A549 (cell line): ENCODE data around the gene ANKRD11. TPM values are rescaled to one million over a fixed set of nuclear protein-coding genes. Genes with fewer than 3 reads are reported as not detected.
A peak's percentile ranks its signal among the peaks of the same experiment; 100 is the strongest.

Source experiments
- ATAC-seq, 2 experiments: fragments of 200-7000 bp in 1 of 2; fragments of >200 bp in 1 of 2; cut with Nextera tagmentation in 1 of 2; cut with Tn5 transposase in 1 of 2; 3 replicates each; pipeline versions ENCODE4 v1.8.0 to v1.9.1; 2018 to 2020; ENCODE audit warnings: mild to moderate bottlenecking in 1 of 2, moderate library complexity in 1 of 2
- CTCF ChIA-PET: fragments of 300-600 bp; sonication (Branson Sonifier 250); formaldehyde crosslinking; extraction: SDS; loops from one replicate; lab custom pipeline; 2021; ENCODE audit warnings: antibody characterized with exemption, inconsistent platforms; lab: Yijun Ruan, JAX
- POLR2A ChIA-PET: fragments of 350-600 bp; formaldehyde crosslinking; extraction: SDS; loops from one replicate; lab custom pipeline; 2021; ENCODE audit warnings: antibody characterized with exemption, inconsistent platforms; lab: Yijun Ruan, JAX
- DNase-seq, 2 experiments: peaks; one replicate each; pipeline versions ENCODE4 v3.0.0 to v3.0.0-alpha.2; 2011 to 2016; ENCODE audit warnings: low read depth in 1 of 2, low spot score in 1 of 2
- FAIRE-seq: peaks from 2 replicates; lab custom pipeline; 2011; peaks lifted over from hg19 to GRCh38; lab: Jason Lieb, UNC
- H3K27ac ChIP-seq, 2 experiments: fragments of >200 bp; sonication (Bioruptor Twin); formaldehyde crosslinking; 3 replicates each; pipeline ENCODE4 v1.5.1; 2016 to 2017
- H3K4me1 ChIP-seq: fragments of >200 bp; sonication (Bioruptor Twin); formaldehyde crosslinking; 3 replicates; pipeline ENCODE4 v1.6.1; 2016
- H3K4me2 ChIP-seq: fragments of >200 bp; sonication (Bioruptor Twin); formaldehyde crosslinking; 3 replicates; pipeline ENCODE4 v1.6.1; 2016
- H3K4me3 ChIP-seq: fragments of >200 bp; sonication (Bioruptor Twin); formaldehyde crosslinking; 3 replicates; pipeline ENCODE4 v1.5.1; 2016
- H3K9me3 ChIP-seq: fragments of >200 bp; sonication (Bioruptor Twin); formaldehyde crosslinking; 3 replicates; pipeline ENCODE4 v1.6.1; 2016
- CBX2 ChIP-seq: fragments of 200-600 bp; sonication (generic); IDR thresholded peaks from 2 replicates; pipeline ENCODE4 v1.6.1; 2016; ENCODE audit warnings: low read depth, mild to moderate bottlenecking, borderline replicate concordance
- ESRRA ChIP-seq: fragments of 150-350 bp; IDR thresholded peaks from 2 replicates; pipeline ENCODE4 v1.6.1; 2014; ENCODE audit warnings: mild to moderate bottlenecking, low read length, borderline replicate concordance
- HDAC2 ChIP-seq: fragments of 200-600 bp; sonication (generic); IDR thresholded peaks from 2 replicates; pipeline ENCODE4 v1.6.1; 2016
- HOXA7 ChIP-seq: fragments of 250-450 bp; sonication (Bioruptor Pico); IDR thresholded peaks from 2 replicates; pipeline ENCODE4 v1.5.0; 2020; ENCODE audit warnings: mild to moderate bottlenecking, moderate library complexity
- JUNB ChIP-seq: fragments of >200 bp; sonication (Bioruptor Twin); formaldehyde crosslinking; IDR thresholded peaks from 2 replicates; pipeline ENCODE4 v1.6.1; 2016
- MYC ChIP-seq: IDR thresholded peaks from 2 replicates; pipeline ENCODE4 v1.6.1; 2012; ENCODE audit warnings: mild to moderate bottlenecking, inconsistent platforms, low read length, improper control_type of control experiment, borderline replicate concordance
- NFE2L2 ChIP-seq: fragments of 150-350 bp; conservative IDR thresholded peaks from 2 replicates; pipeline ENCODE4 v1.6.1; 2014; ENCODE audit warnings: low read length
- PHF8 ChIP-seq: fragments of 200-600 bp; sonication (generic); IDR thresholded peaks from 2 replicates; pipeline ENCODE4 v1.6.1; 2016; ENCODE audit warnings: low read depth, mild to moderate bottlenecking, antibody characterized with exemption, moderate library complexity, borderline replicate concordance
- POLR2A ChIP-seq: IDR thresholded peaks from 2 replicates; pipeline ENCODE4 v1.6.1; 2012; ENCODE audit warnings: mild to moderate bottlenecking, low read length
- RAD21 ChIP-seq, 2 experiments: fragments of >200 bp in 1 of 2; sonication (Bioruptor Twin) in 1 of 2; formaldehyde crosslinking in 1 of 2; IDR thresholded peaks in 1 of 2; conservative IDR thresholded peaks in 1 of 2; 2 replicates in 1 of 2; 3 replicates in 1 of 2; pipeline ENCODE4 v1.6.1; 2012 to 2018; ENCODE audit warnings: inconsistent platforms in 1 of 2
- RARB ChIP-seq: fragments of 250-450 bp; sonication (Bioruptor Pico); IDR thresholded peaks from 2 replicates; pipeline ENCODE4 v1.8.0; 2021; ENCODE audit warnings: mild to moderate bottlenecking, moderate library complexity
- RCOR1 ChIP-seq: fragments of 150-350 bp; IDR thresholded peaks from 2 replicates; pipeline ENCODE4 v1.6.1; 2014; ENCODE audit warnings: antibody characterized with exemption, low read length, low read depth
- SMC3 ChIP-seq: fragments of >200 bp; sonication (Bioruptor Twin); formaldehyde crosslinking; IDR thresholded peaks from 3 replicates; pipeline ENCODE4 v1.6.1; 2018; ENCODE audit warnings: inconsistent platforms
- SREBF2 ChIP-seq: fragments of 450-650 bp; IDR thresholded peaks from 2 replicates; pipeline ENCODE4 v1.6.1; 2014; ENCODE audit warnings: mild to moderate bottlenecking, moderate library complexity
- TP53 ChIP-seq: fragments of 250-450 bp; sonication (Bioruptor Pico); IDR thresholded peaks from 2 replicates; pipeline ENCODE4 v1.5.0; 2021; ENCODE audit warnings: mild to moderate bottlenecking, moderate library complexity
- WGBS: methylation state at CpG from one replicate; pipeline ENCODE4 v1.1.6; 2017; ENCODE audit errors: missing lambda C conversion rate; 5-methylcytosine and 5-hydroxymethylcytosine counted together
- polyA plus RNA-seq, 4 experiments: library from polyadenylated mRNA; depleted of rRNA in 3 of 4; stranded (reverse); fragments of >200 nt; fragmentation: RNase III in 1 of 4; extraction: RNeasy Plus Mini Kit Qiagen cat#74134 plus additional on column Dnase treatment in 1 of 4; gene quantifications; 2 replicates in 3 of 4; 3 replicates in 1 of 4; pipeline ENCODE4 v1.2.3, GENCODE V29; 2011 to 2017
- TF ChIP-seq, protein P1 (sequence below): IDR thresholded peaks from 2 replicates; pipeline ENCODE4 v1.6.1; 2012
- TF ChIP-seq, protein P2 (sequence below): fragments of >200 bp; sonication (Bioruptor Twin); formaldehyde crosslinking; IDR thresholded peaks from 3 replicates; pipeline ENCODE4 v1.5.1; 2016
- TF ChIP-seq, protein P3 (sequence below): IDR thresholded peaks from 2 replicates; pipeline ENCODE4 v1.6.1; 2012
- TF ChIP-seq, protein P4 (sequence below): fragments of 200-600 bp; sonication (generic); IDR thresholded peaks from 2 replicates; pipeline ENCODE4 v1.6.1; 2016; ENCODE audit warnings: antibody characterized with exemption, mild to moderate bottlenecking, moderate library complexity
- TF ChIP-seq, protein P5 (sequence below): fragments of >200 bp; sonication (Bioruptor Twin); formaldehyde crosslinking; IDR thresholded peaks from 2 replicates; pipeline ENCODE4 v1.6.1; 2016
- TF ChIP-seq, protein P6 (sequence below): fragments of 150-350 bp; IDR thresholded peaks from 2 replicates; pipeline ENCODE4 v1.6.1; 2014; ENCODE audit warnings: low read depth, mild to moderate bottlenecking, low read length
- TF ChIP-seq, protein P7 (sequence below): fragments of 450-650 bp; IDR thresholded peaks from 2 replicates; pipeline ENCODE4 v1.6.1; 2014; ENCODE audit warnings: antibody characterized with exemption

Gene ANKRD11
- polyA plus RNA-seq, 2 of the 4 experiments (the other 2 are of a cell fraction), result 53.6 to 54.9 TPM

DNA sequence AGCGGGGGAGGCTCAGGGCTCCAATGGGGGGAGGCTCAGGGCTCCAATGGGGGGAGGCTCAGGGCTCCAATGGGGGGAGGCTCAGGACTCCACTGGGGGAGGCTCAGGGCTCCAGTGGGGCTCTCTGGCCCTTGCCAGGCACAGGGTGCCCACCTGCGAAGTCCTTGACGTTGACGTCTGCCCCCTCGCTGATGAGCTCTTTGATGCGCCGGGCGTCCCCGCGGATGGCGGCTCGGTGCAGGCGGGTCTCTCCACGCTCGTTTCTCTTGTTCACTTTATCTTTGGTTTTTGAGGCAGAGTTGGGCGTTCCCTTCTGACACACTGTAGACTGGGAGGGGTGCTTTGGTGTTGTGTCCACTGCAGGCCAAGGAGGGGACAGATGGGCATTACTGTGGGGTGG is 199.9 kb downstream of the ANKRD11 start:
- FAIRE-seq, result no peak
- POLR2A ChIA-PET, result no interaction called here
- H3K4me1 ChIP-seq, result peaks cover 4% of the 10 kb centered on the region; the same call in 1 of the 3 replicates

DNA sequence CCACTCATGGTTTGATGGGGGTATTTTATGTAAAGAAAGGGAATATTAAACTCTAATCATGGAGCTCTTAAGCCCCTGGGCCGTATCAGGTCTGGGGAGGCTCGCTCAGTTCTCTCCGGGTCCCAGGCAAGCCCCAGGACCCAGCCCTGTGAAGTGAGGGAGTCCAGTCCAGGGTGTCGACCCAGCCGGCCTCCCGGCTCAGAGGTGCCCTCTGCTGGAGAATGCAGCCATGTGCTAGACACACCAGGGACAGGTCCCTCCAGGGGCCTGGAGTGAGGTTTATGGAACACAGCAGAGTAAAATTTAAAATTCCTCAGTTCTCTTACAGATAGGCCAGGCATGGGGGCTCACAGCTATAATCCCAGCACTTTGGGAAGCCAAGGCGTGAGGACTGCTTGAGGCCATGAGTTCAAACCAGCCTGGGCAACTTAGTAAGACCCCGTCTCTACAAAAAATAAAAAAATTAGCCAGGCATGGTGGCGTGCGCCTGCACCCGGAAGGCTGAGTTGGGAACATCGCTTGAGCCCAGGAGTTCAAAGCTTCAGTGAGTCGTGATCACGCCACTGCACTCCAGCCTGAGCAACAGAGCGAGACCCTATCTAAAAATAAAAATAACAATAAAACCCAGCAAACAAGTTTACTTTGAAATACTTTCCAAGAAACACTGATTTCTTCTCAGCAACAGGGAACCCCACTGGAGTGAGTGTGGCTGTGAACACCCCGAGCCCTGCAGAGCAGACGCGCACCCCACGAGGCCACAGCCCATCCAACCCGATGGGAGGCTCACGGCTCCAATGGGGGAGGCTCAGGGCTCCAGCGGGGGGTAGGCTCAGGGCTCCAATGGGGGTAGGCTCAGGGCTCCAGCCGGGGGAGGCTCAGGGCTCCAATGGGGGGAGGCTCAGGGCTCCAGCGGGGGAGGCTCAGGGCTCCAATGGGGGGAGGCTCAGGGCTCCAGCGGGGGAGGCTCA is 200.6 kb downstream of the ANKRD11 start:
- DNase-seq (peak; percentile 73 to 99), FAIRE-seq (no peak), ATAC-seq (peak; percentile 85 to 93)
- Histone ChIP-seq H3K4me2 (no peak overlapping the region), H3K9me3 (no peaks in the 10 kb centered on the region), H3K4me1 (peaks cover 4% of the 10 kb centered on the region; the same call in 1 of the 3 replicates), H3K27ac (peak overlapping the region in 1 of 2 experiments; percentile 42; a peak in 2 of 6 replicates), H3K4me3 (no peak overlapping the region)
- ChIA-PET CTCF (interaction anchor here (0.7 to 10.9 kb wide), 28 partner anchors 8 to 383 kb away, joined by 3 to 80 read pairs (median 4); partner anchors contain the start of gene ZNF778), POLR2A (no interaction called here)
- whole genome bisulfite sequencing, result 62% methylated on average over 21 of the region's 25 CpGs
- TF ChIP-seq RAD21 (conservative IDR thresholded peaks at IDR 0.05 in 1 of 2, IDR thresholded peaks at IDR 0.05 in 1 of 2) (peak; percentile 70 to 73), SMC3 (peak; percentile 75), TP53 (no peak), CBX2 (no peak), RARB (CRISPR knock-in tag) (no peak), NFE2L2 (no peak)
- TF ChIP-seq, protein P1, sequence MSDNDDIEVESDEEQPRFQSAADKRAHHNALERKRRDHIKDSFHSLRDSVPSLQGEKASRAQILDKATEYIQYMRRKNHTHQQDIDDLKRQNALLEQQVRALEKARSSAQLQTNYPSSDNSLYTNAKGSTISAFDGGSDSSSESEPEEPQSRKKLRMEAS, result peak; percentile 78
- TF ChIP-seq, protein P2, sequence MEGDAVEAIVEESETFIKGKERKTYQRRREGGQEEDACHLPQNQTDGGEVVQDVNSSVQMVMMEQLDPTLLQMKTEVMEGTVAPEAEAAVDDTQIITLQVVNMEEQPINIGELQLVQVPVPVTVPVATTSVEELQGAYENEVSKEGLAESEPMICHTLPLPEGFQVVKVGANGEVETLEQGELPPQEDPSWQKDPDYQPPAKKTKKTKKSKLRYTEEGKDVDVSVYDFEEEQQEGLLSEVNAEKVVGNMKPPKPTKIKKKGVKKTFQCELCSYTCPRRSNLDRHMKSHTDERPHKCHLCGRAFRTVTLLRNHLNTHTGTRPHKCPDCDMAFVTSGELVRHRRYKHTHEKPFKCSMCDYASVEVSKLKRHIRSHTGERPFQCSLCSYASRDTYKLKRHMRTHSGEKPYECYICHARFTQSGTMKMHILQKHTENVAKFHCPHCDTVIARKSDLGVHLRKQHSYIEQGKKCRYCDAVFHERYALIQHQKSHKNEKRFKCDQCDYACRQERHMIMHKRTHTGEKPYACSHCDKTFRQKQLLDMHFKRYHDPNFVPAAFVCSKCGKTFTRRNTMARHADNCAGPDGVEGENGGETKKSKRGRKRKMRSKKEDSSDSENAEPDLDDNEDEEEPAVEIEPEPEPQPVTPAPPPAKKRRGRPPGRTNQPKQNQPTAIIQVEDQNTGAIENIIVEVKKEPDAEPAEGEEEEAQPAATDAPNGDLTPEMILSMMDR, result peak; percentile 82

More for the DNA sequence above, 199.9 kb downstream of the ANKRD11 start:
- DNase-seq (no peak), ATAC-seq (no peak)
- TF ChIP-seq, protein P3, sequence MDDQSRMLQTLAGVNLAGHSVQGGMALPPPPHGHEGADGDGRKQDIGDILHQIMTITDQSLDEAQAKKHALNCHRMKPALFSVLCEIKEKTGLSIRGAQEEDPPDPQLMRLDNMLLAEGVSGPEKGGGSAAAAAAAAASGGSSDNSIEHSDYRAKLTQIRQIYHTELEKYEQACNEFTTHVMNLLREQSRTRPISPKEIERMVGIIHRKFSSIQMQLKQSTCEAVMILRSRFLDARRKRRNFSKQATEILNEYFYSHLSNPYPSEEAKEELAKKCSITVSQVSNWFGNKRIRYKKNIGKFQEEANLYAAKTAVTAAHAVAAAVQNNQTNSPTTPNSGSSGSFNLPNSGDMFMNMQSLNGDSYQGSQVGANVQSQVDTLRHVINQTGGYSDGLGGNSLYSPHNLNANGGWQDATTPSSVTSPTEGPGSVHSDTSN, result no peak
- TF ChIP-seq RARB (CRISPR knock-in tag), result no peak
- no peak for TF ChIP-seq TP53
- no peak for TF ChIP-seq HDAC2
- no peak for TF ChIP-seq RCOR1
- no peak for TF ChIP-seq PHF8
- no peak for TF ChIP-seq JUNB
- TF ChIP-seq ESRRA, result no peak
- TF ChIP-seq RAD21 (conservative IDR thresholded peaks at IDR 0.05 in 1 of 2, IDR thresholded peaks at IDR 0.05 in 1 of 2), result no peak
- TF ChIP-seq, protein P4, sequence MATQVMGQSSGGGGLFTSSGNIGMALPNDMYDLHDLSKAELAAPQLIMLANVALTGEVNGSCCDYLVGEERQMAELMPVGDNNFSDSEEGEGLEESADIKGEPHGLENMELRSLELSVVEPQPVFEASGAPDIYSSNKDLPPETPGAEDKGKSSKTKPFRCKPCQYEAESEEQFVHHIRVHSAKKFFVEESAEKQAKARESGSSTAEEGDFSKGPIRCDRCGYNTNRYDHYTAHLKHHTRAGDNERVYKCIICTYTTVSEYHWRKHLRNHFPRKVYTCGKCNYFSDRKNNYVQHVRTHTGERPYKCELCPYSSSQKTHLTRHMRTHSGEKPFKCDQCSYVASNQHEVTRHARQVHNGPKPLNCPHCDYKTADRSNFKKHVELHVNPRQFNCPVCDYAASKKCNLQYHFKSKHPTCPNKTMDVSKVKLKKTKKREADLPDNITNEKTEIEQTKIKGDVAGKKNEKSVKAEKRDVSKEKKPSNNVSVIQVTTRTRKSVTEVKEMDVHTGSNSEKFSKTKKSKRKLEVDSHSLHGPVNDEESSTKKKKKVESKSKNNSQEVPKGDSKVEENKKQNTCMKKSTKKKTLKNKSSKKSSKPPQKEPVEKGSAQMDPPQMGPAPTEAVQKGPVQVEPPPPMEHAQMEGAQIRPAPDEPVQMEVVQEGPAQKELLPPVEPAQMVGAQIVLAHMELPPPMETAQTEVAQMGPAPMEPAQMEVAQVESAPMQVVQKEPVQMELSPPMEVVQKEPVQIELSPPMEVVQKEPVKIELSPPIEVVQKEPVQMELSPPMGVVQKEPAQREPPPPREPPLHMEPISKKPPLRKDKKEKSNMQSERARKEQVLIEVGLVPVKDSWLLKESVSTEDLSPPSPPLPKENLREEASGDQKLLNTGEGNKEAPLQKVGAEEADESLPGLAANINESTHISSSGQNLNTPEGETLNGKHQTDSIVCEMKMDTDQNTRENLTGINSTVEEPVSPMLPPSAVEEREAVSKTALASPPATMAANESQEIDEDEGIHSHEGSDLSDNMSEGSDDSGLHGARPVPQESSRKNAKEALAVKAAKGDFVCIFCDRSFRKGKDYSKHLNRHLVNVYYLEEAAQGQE, result no peak
- no peak for TF ChIP-seq POLR2A
- TF ChIP-seq MYC, result no peak
- TF ChIP-seq, protein P1, result no peak
- TF ChIP-seq SREBF2, result no peak
- TF ChIP-seq, protein P5, sequence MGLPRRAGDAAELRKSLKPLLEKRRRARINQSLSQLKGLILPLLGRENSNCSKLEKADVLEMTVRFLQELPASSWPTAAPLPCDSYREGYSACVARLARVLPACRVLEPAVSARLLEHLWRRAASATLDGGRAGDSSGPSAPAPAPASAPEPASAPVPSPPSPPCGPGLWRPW, result no peak
- TF ChIP-seq, protein P6, sequence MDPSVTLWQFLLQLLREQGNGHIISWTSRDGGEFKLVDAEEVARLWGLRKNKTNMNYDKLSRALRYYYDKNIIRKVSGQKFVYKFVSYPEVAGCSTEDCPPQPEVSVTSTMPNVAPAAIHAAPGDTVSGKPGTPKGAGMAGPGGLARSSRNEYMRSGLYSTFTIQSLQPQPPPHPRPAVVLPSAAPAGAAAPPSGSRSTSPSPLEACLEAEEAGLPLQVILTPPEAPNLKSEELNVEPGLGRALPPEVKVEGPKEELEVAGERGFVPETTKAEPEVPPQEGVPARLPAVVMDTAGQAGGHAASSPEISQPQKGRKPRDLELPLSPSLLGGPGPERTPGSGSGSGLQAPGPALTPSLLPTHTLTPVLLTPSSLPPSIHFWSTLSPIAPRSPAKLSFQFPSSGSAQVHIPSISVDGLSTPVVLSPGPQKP, result no peak
- no peak for TF ChIP-seq HOXA7 (CRISPR knock-in tag)
- TF ChIP-seq, protein P7, sequence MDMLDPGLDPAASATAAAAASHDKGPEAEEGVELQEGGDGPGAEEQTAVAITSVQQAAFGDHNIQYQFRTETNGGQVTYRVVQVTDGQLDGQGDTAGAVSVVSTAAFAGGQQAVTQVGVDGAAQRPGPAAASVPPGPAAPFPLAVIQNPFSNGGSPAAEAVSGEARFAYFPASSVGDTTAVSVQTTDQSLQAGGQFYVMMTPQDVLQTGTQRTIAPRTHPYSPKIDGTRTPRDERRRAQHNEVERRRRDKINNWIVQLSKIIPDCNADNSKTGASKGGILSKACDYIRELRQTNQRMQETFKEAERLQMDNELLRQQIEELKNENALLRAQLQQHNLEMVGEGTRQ, result no peak
- CTCF ChIA-PET, result interaction anchor here (1.1 to 10.9 kb wide), 6 partner anchors 12 to 201 kb away, joined by 3 to 80 read pairs (median 12); no protein-coding TSS in a partner anchor
- no peak overlapping the region for H3K4me2 ChIP-seq
- no peak overlapping the region for H3K27ac ChIP-seq
- 93% methylated on average over 15 of the region's 16 CpGs for WGBS
- no peaks in the 10 kb centered on the region for H3K9me3 ChIP-seq
- H3K4me3 ChIP-seq, result no peak overlapping the region
